ENCODE data around the gene ZNF19. TPM values are rescaled to one million over a fixed set of nuclear protein-coding genes. Genes with fewer than 3 reads are reported as not detected.

The ZNF19 gene
- total and polyA plus RNA-seq, 2 donors (not counting 3 experiments of a cell fraction or from before 2014, with no cell fraction given): 0.98 to 2.6 TPM

- dilution Hi-C loops (cut with MboI; ENCODE audit: extremely low pct_ligation_motif_present, low sequenced_read_pairs) (no loop called here), intact Hi-C loops (cut with micrococcal nuclease) (no loop called here)
- H3K79me2 ChIP-seq (ENCODE audit: control insufficient read depth, insufficient read depth, low read length): no peaks in the 10 kb centered on the region
- H3K27me3 ChIP-seq (ENCODE audit: control insufficient read depth in 2 of 2, insufficient read depth in 2 of 2, low read length in 2 of 2): peaks cover 9 to 12% of the 10 kb centered on the region in 2 experiments
- DNase-seq (ENCODE audit: low read depth, low spot score): no peak
- H3K9me1 ChIP-seq (replicated peaks; ENCODE audit: control insufficient read depth, extremely low read depth, insufficient read depth, low read length): no peaks in the 10 kb centered on the region
- no peak for FAIRE-seq
- H3K9ac ChIP-seq (replicated peaks; ENCODE audit: extremely low read depth, insufficient read depth, low read length): no peak overlapping the region
- H2AFZ ChIP-seq (ENCODE audit: low read depth, low read length): no peak overlapping the region
- ChIA-PET POLR2A (interaction anchor here (0.6 kb wide), 1 partner anchor 26 kb away, joined by 3 read pairs; no protein-coding TSS in a partner anchor), CTCF (no interaction called here)
- H3K36me3 ChIP-seq (ENCODE audit: control insufficient read depth in 2 of 2, extremely low read depth in 1 of 2, insufficient read depth in 2 of 2, low read length in 2 of 2): no peaks in the 10 kb centered on the region
- no peak overlapping the region for H3K4me3 ChIP-seq (replicated peaks in 1 of 3; ENCODE audit: insufficient read depth in 1 of 3, low read depth in 1 of 3, low read length in 3 of 3)
- BruUV-seq (replicated peaks): no TSS peak
- no peaks in the 10 kb centered on the region for H3K9me3 ChIP-seq (replicated peaks; ENCODE audit: control insufficient read depth, insufficient read depth, low read length)
- no peak overlapping the region for H3K4me2 ChIP-seq (ENCODE audit: insufficient read depth, low read length)
- no peaks in the 10 kb centered on the region for H4K20me1 ChIP-seq (replicated peaks; ENCODE audit: control insufficient read depth, extremely low read depth, insufficient read depth, low read length)
- TF ChIP-seq POLR2AphosphoS5 (IDR thresholded peaks at IDR 0.05; ENCODE audit: insufficient read depth, low read depth, low read length) (no peak), POLR2A (IDR thresholded peaks at IDR 0.05; ENCODE audit: low read depth, low read length) (no peak), CTCF (IDR thresholded peaks at IDR 0.05; ENCODE audit: extremely low read depth in 1 of 2, insufficient read depth in 1 of 2, low read depth in 1 of 2, low read length in 2 of 2) (no peak), MYC (IDR thresholded peaks at IDR 0.05; ENCODE audit: low read depth, low read length) (no peak), JUN (IDR thresholded peaks at IDR 0.05; ENCODE audit: borderline replicate concordance, insufficient read depth, insufficient read length, low read depth) (no peak), EZH2 (IDR thresholded peaks at IDR 0.05; ENCODE audit: borderline replicate concordance, low read depth, low read length, severe bottlenecking) (no peak), FOS (IDR thresholded peaks at IDR 0.05; ENCODE audit: borderline replicate concordance, insufficient read depth, low read length) (no peak), MAX (IDR thresholded peaks at IDR 0.05; ENCODE audit: insufficient read depth, insufficient read length) (no peak), GATA2 (IDR thresholded peaks at IDR 0.05; ENCODE audit: insufficient read depth, insufficient read length, low read depth, low read length) (no peak)
- H3K27ac ChIP-seq (ENCODE audit: insufficient read depth, low read depth, low read length): no peak overlapping the region
- no peaks in the 10 kb centered on the region for H3K4me1 ChIP-seq (ENCODE audit: control insufficient read depth, extremely low read depth, insufficient read depth, low read length)
These were observed 35.7 kb upstream of the ZNF19 start for GRCh38 chr16:71524566-71525553.

All from endothelial cell of umbilical vein (primary cell).